MM.1S (cell line): ENCODE results near the gene ID2.

Source experiments
- DNase-seq: peaks from one replicate; pipeline ENCODE4 v3.0.0-alpha.2; 2015
- H2AFZ ChIP-seq: fragments of 300-600 bp; sonication (generic); 2 replicates; pipeline ENCODE4 v1.6.0; 2016; ENCODE audit warnings: antibody characterized with exemption, low read length
- H3F3A ChIP-seq: fragments of 300-600 bp; sonication (generic); 2 replicates; pipeline ENCODE4 v1.6.1; 2016; ENCODE audit warnings: mild to moderate bottlenecking, antibody characterized with exemption, low read length, moderate library complexity, mixed read lengths; ENCODE audit not compliant: insufficient read depth
- H3K27ac ChIP-seq: fragments of 300-600 bp; sonication (generic); 2 replicates; pipeline ENCODE4 v1.5.1; 2016; ENCODE audit warnings: mild to moderate bottlenecking, low read length
- H3K27me3 ChIP-seq: fragments of 300-600 bp; sonication (generic); replicated peaks from 2 replicates; pipeline ENCODE4 v1.6.0; 2016; ENCODE audit warnings: low read length; ENCODE audit not compliant: insufficient read depth
- H3K36me3 ChIP-seq: fragments of 300-600 bp; sonication (generic); replicated peaks from 2 replicates; pipeline ENCODE4 v1.6.1; 2016; ENCODE audit warnings: mild to moderate bottlenecking, low read length, mixed read lengths; ENCODE audit not compliant: insufficient read depth
- H3K4me1 ChIP-seq: fragments of 300-600 bp; sonication (generic); 2 replicates; pipeline ENCODE4 v1.6.1; 2016; ENCODE audit warnings: low read length, mixed read lengths
- H3K4me2 ChIP-seq: fragments of 300-600 bp; sonication (generic); 2 replicates; pipeline ENCODE4 v1.6.0; 2016; ENCODE audit warnings: low read depth, low read length
- H3K4me3 ChIP-seq: fragments of 300-600 bp; sonication (generic); 2 replicates; pipeline ENCODE4 v1.5.1; 2016; ENCODE audit warnings: low read length, mixed read lengths
- H3K79me2 ChIP-seq: fragments of 300-600 bp; sonication (generic); 2 replicates; pipeline ENCODE4 v1.6.1; 2016; ENCODE audit warnings: mixed run types, low read length, mixed read lengths
- H3K9ac ChIP-seq: fragments of 300-600 bp; sonication (generic); 2 replicates; pipeline ENCODE4 v1.6.1; 2016; ENCODE audit warnings: low read length, mixed read lengths
- H3K9me2 ChIP-seq: fragments of 300-600 bp; sonication (generic); replicated peaks from 2 replicates; pipeline ENCODE4 v1.6.1; 2016; ENCODE audit warnings: mild to moderate bottlenecking, low read length, mixed read lengths; ENCODE audit not compliant: insufficient read depth
- H3K9me3 ChIP-seq: fragments of 300-600 bp; sonication (generic); replicated peaks from 2 replicates; pipeline ENCODE4 v1.6.1; 2016; ENCODE audit warnings: mild to moderate bottlenecking, low read length, mixed read lengths; ENCODE audit not compliant: insufficient read depth
- H4K20me1 ChIP-seq: fragments of 300-600 bp; sonication (generic); 2 replicates; pipeline ENCODE4 v1.6.1; 2016; ENCODE audit warnings: mild to moderate bottlenecking, low read length, moderate library complexity, mixed read lengths; ENCODE audit not compliant: insufficient read depth
- CTCF ChIP-seq: fragments of 300-600 bp; sonication (generic); IDR thresholded peaks from 2 replicates; pipeline ENCODE4 v1.5.1; 2016; ENCODE audit warnings: antibody characterized with exemption, low read length, mixed read lengths
- EZH2 ChIP-seq: fragments of 300-600 bp; sonication (generic); optimal IDR thresholded peaks from 2 replicates; pipeline ENCODE3; 2017; ENCODE audit warnings: low read depth, mild to moderate bottlenecking, antibody characterized with exemption, low read length, mixed read lengths
- EZH2phosphoT487 ChIP-seq: fragments of 300-600 bp; sonication (generic); IDR thresholded peaks from 2 replicates; pipeline ENCODE4 v1.6.1; 2018; ENCODE audit warnings: antibody characterized with exemption, low read length

The ID2 gene

GRCh38 chr2:8679827-8680731 lies 1.8 kb upstream of the ID2 start:
- no peak for DNase-seq
- H4K20me1 ChIP-seq, result no peaks in the 10 kb centered on the region
- no peak overlapping the region for H3K9ac ChIP-seq
- peaks cover 19% of the 10 kb centered on the region for H3K79me2 ChIP-seq
- H3K27ac ChIP-seq, result peak overlapping the region; percentile 75; the same call in 1 of the 2 replicates
- H3K27me3 ChIP-seq, result no peaks in the 10 kb centered on the region
- H3K36me3 ChIP-seq, result no peaks in the 10 kb centered on the region
- peak overlapping the region; percentile 88 for H3K4me2 ChIP-seq
- no peak overlapping the region for H2AFZ ChIP-seq
- TF ChIP-seq CTCF, result no peak
- TF ChIP-seq EZH2phosphoT487, result no peak
- TF ChIP-seq EZH2, result no peak
- H3K4me3 ChIP-seq, result peak overlapping the region; percentile 68
- H3K9me3 ChIP-seq, result no peaks in the 10 kb centered on the region
- peaks cover 30% of the 10 kb centered on the region for H3F3A ChIP-seq
- no peaks in the 10 kb centered on the region for H3K9me2 ChIP-seq
- H3K4me1 ChIP-seq, result peaks cover 20% of the 10 kb centered on the region

- H3K9me3 ChIP-seq, result no peaks in the 10 kb centered on the region
- H3K79me2 ChIP-seq, result peaks cover 19% of the 10 kb centered on the region
- peak overlapping the region; percentile 68 for H3K4me3 ChIP-seq
- DNase-seq, result peak; percentile 86
- TF ChIP-seq EZH2 (no peak), CTCF (no peak), EZH2phosphoT487 (no peak)
- H3F3A ChIP-seq, result peaks cover 30% of the 10 kb centered on the region
- no peaks in the 10 kb centered on the region for H3K36me3 ChIP-seq
- peak overlapping the region; percentile 88 for H3K4me2 ChIP-seq
- peaks cover 20% of the 10 kb centered on the region for H3K4me1 ChIP-seq
- peak overlapping the region; percentile 75 for H3K27ac ChIP-seq
- H2AFZ ChIP-seq, result peak overlapping the region; percentile 88
- H3K9me2 ChIP-seq, result no peaks in the 10 kb centered on the region
- H3K27me3 ChIP-seq, result no peaks in the 10 kb centered on the region
- no peaks in the 10 kb centered on the region for H4K20me1 ChIP-seq
- H3K9ac ChIP-seq, result peak overlapping the region; percentile 43; the same call in 1 of the 2 replicates
Measured at GRCh38 chr2:8680822-8681760, 765 bp upstream of the ID2 start.

- no peak for TF ChIP-seq EZH2phosphoT487
- TF ChIP-seq CTCF, result 0 out of 2 replicates have a peak, but pooled peaks have one; percentile 5
- no peak for TF ChIP-seq EZH2
- peak overlapping the region; percentile 48 for H3K4me2 ChIP-seq
- no peaks in the 10 kb centered on the region for H4K20me1 ChIP-seq
- peak overlapping the region; percentile 91 for H3K4me3 ChIP-seq
- H3K9me2 ChIP-seq, result no peaks in the 10 kb centered on the region
- H3K79me2 ChIP-seq, result peaks cover 19% of the 10 kb centered on the region
- no peak overlapping the region for H2AFZ ChIP-seq
- H3K36me3 ChIP-seq, result no peaks in the 10 kb centered on the region
- peaks cover 30% of the 10 kb centered on the region for H3F3A ChIP-seq
- peaks cover 15% of the 10 kb centered on the region; the same call in 1 of the 2 replicates for H3K4me1 ChIP-seq
- peak; percentile 63 for DNase-seq
- no peaks in the 10 kb centered on the region for H3K9me3 ChIP-seq
- peak overlapping the region; percentile 79 for H3K9ac ChIP-seq
- peak overlapping the region; percentile 48 for H3K27ac ChIP-seq
- H3K27me3 ChIP-seq, result no peaks in the 10 kb centered on the region
Measured at GRCh38 chr2:8682719-8683667, 1.1 kb downstream of the ID2 start.
